Upper lobe of left lung (tissue), 6 donors: ENCODE data around the gene AMER2. TPM values are rescaled to one million over a fixed set of nuclear protein-coding genes. Genes with fewer than 3 reads are reported as not detected.

Experiments
- ATAC-seq, 2 donors: fragments of 200-7000 bp; cut with Tn5 transposase; one replicate each; pipeline ENCODE4 v1.9.1; 2022; ENCODE audit warnings: mild to moderate bottlenecking in 2 of 2, moderate library complexity in 2 of 2; ENCODE audit not compliant: low FRiP score in 2 of 2
- DNase-seq, 2 donors: peaks; one replicate each; pipeline ENCODE4 v3.0.0-alpha.2; 2019 to 2020
- H3K27ac ChIP-seq, 4 donors: fragments of 200-600 bp; sonication (generic); one replicate each; pipeline ENCODE4 v1.5.1; 2016 to 2019
- H3K27me3 ChIP-seq, 4 donors: fragments of 200-600 bp; sonication (generic); one replicate each; pipeline ENCODE4 v1.5.1; 2017 to 2019
- H3K36me3 ChIP-seq, 4 donors: fragments of 200-600 bp; sonication (generic); one replicate each; pipeline ENCODE4 v1.5.1; 2016 to 2019
- H3K4me1 ChIP-seq, 4 donors: fragments of 200-600 bp; sonication (generic); one replicate each; pipeline ENCODE4 v1.5.1; 2018 to 2019
- H3K4me3 ChIP-seq, 4 donors: fragments of 200-600 bp; sonication (generic); one replicate each; pipeline ENCODE4 v1.5.1; 2017 to 2019; ENCODE audit warnings: mild to moderate bottlenecking in 2 of 4, moderate library complexity in 1 of 4
- H3K9me3 ChIP-seq, 4 donors: fragments of 200-600 bp; sonication (generic); one replicate each; pipeline ENCODE4 v1.5.1; 2018 to 2019
- CTCF ChIP-seq, 6 experiments: fragments of 450-650 bp in 4 of 6; fragments of 200-600 bp in 2 of 6; sonication (generic) in 2 of 6; IDR thresholded peaks; one replicate each; pipeline ENCODE4 v1.5.1; 2016 to 2019; ENCODE audit warnings: antibody characterized with exemption in 6 of 6
- EP300 ChIP-seq, 4 donors: sonication (generic); formaldehyde crosslinking; IDR thresholded peaks; one replicate each; pipeline ENCODE4 v1.5.1; 2017; ENCODE audit warnings: antibody characterized with exemption in 4 of 4, control low read depth in 2 of 4
- POLR2A ChIP-seq, 4 donors: fragments of 450-650 bp; IDR thresholded peaks; one replicate each; pipeline ENCODE4 v1.5.1; 2016 to 2017; ENCODE audit warnings: antibody characterized with exemption in 4 of 4, mild to moderate bottlenecking in 2 of 4
- POLR2AphosphoS5 ChIP-seq, 2 donors: sonication (generic); formaldehyde crosslinking; IDR thresholded peaks; one replicate each; pipeline ENCODE4 v1.5.1; 2017; ENCODE audit warnings: antibody characterized with exemption in 2 of 2
- WGBS, 2 donors: methylation state at CpG; one replicate each; pipeline ENCODE4 v1.1.5; 2017 to 2018; 5-methylcytosine and 5-hydroxymethylcytosine counted together
- total RNA-seq, 6 donors: library from RNA; depleted of rRNA in 4 of 6; stranded (reverse); fragments of >200 nt in 4 of 6; gene quantifications; one replicate each; pipeline versions ENCODE4 v1.1.0 to v1.2.1, GENCODE V29; 2016 to 2021
- donor health status: DM: no; HTN: no; CAD: no; lungs with moderate emphysema.
- donor health status: DM: no; HTN: yes; CAD: no; lungs with severe emphysema.

AMER2 gene
- total RNA-seq, 6 donors from 2014 or later = 0.22 to 0.30 TPM; not detected in 4

- H3K27ac ChIP-seq = no peak overlapping the region
- H3K27me3 ChIP-seq = no peaks in the 10 kb centered on the region
- DNase-seq = no peak
- H3K4me3 ChIP-seq = no peak overlapping the region
- ATAC-seq = no peak
- no peaks in the 10 kb centered on the region for H3K9me3 ChIP-seq
- no peaks in the 10 kb centered on the region for H3K4me1 ChIP-seq
- TF ChIP-seq POLR2A (IDR thresholded peaks at IDR 0.05) (no peak), EP300 (IDR thresholded peaks at IDR 0.05) (no peak), CTCF (IDR thresholded peaks at IDR 0.05) (no peak), POLR2AphosphoS5 (IDR thresholded peaks at IDR 0.05) (no peak)
- H3K36me3 ChIP-seq = no peaks in the 10 kb centered on the region
- WGBS, 2 donors = 80 to 86% methylated on average over 12 of the region's 12 CpGs
These were observed 14.1 kb upstream of the AMER2 start for GRCh38 chr13:25186187-25186586.

GRCh38 chr13:25181597-25181996, 9.5 kb upstream of the AMER2 start:
- ATAC-seq (no peak), DNase-seq (no peak)
- no peaks in the 10 kb centered on the region for H3K9me3 ChIP-seq
- no peaks in the 10 kb centered on the region for H3K36me3 ChIP-seq
- 85 to 88% methylated on average over 3 of the region's 3 CpGs for WGBS, 2 donors
- no peaks in the 10 kb centered on the region for H3K4me1 ChIP-seq
- no peaks in the 10 kb centered on the region for H3K27me3 ChIP-seq
- TF ChIP-seq POLR2A (IDR thresholded peaks at IDR 0.05) = no peak
- TF ChIP-seq EP300 (IDR thresholded peaks at IDR 0.05) = no peak
- no peak for TF ChIP-seq POLR2AphosphoS5 (IDR thresholded peaks at IDR 0.05)
- no peak for TF ChIP-seq CTCF (IDR thresholded peaks at IDR 0.05)
- H3K4me3 ChIP-seq = no peak overlapping the region
- H3K27ac ChIP-seq = no peak overlapping the region

GRCh38 chr13:25180775-25181537, 8.9 kb upstream of the AMER2 start:
- TF ChIP-seq POLR2A (IDR thresholded peaks at IDR 0.05) = no peak
- no peak for TF ChIP-seq POLR2AphosphoS5 (IDR thresholded peaks at IDR 0.05)
- no peak for TF ChIP-seq EP300 (IDR thresholded peaks at IDR 0.05)
- TF ChIP-seq CTCF (IDR thresholded peaks at IDR 0.05) = no peak
- ATAC-seq = no peak

GRCh38 chr13:25179832-25180774, 8.0 kb upstream of the AMER2 start:
- no peak for TF ChIP-seq CTCF (IDR thresholded peaks at IDR 0.05)
- TF ChIP-seq POLR2A (IDR thresholded peaks at IDR 0.05) = no peak
- no peak for TF ChIP-seq POLR2AphosphoS5 (IDR thresholded peaks at IDR 0.05)
- no peak for TF ChIP-seq EP300 (IDR thresholded peaks at IDR 0.05)
- WGBS, 2 donors = 68 to 76% methylated on average over 18 of the region's 18 CpGs
- Histone ChIP-seq H3K36me3 (no peaks in the 10 kb centered on the region), H3K27ac (no peak overlapping the region), H3K27me3 (no peaks in the 10 kb centered on the region), H3K4me1 (no peaks in the 10 kb centered on the region), H3K9me3 (no peaks in the 10 kb centered on the region), H3K4me3 (no peak overlapping the region)
- DNase-seq (no peak), ATAC-seq (no peak)

More at GRCh38 chr13:25180775-25181537, 8.9 kb upstream of the AMER2 start:
- Histone ChIP-seq H3K9me3 (no peaks in the 10 kb centered on the region), H3K36me3 (no peaks in the 10 kb centered on the region), H3K27me3 (no peaks in the 10 kb centered on the region), H3K27ac (no peak overlapping the region), H3K4me1 (no peaks in the 10 kb centered on the region), H3K4me3 (no peak overlapping the region)
- 52 to 61% methylated on average over 3 of the region's 3 CpGs for WGBS, 2 donors
- no peak for DNase-seq
